ENCODE measurements around the gene MAGI1.

Gene MAGI1

DNA sequence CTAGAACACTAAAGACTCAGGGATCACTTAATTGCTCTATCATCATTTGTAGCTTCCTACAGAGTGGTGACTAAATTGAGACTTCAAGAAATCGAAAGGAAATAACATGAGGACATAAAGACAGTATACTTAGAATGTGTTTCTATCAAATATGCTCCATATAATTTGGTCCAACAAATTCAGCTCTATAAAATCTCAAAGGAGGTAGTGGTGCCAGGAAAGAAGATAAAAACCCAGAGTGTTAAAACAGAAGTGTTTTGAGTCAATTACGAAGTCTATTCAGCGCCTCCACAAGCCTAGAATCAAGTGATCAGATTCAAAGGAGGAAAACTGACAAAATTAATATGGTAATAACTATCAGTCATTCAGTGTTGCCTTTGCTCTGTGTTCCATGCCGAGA lies 22.9 kb downstream of the MAGI1 start:
- DNase-seq (ENCODE audit: low read depth in 1 of 2, low spot score in 1 of 2), result no peak

DNA sequence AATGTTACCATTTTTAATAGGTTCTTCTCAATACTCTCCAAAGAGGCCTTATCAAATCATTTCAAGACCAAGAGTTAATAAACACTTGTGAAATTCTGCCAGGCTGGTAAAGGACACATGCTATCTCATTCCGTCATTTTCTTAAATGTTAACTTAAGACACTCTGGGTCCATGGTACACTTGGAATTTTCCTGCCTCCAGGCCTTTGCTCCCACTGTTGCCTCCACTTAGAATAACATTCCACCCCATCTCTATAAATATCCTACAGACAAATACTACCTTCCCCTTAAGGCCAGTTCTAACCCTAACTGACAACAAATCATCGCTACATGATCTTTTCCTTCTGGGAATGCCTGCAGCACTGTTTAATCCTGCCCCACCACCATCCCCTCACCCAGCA lies 24.1 kb downstream of the MAGI1 start:
- DNase-seq (ENCODE audit: low read depth in 1 of 2, low spot score in 1 of 2), result no peak

DNA sequence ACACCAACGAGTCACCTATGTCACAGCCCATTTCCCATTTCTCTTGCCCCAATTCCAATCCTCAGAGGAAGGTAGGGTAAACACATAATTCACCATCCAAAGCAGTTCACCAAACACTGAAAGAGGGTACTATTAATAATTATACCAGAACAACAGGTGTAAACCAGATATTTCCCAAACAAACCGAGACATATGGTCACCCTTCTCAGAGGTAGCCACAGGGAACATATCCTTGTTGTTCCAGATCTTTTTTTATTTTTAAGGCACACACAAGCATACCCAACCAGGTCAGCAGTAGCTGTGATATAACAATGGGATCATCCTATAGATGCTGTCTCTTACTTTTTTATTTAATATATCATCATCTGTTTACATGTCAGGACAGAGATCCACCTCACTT lies 24.7 kb downstream of the MAGI1 start:
- no peak for DNase-seq (ENCODE audit: low read depth in 1 of 2, low spot score in 1 of 2)

GRCh38 chr3:66012711-66013110 lies 26.0 kb downstream of the MAGI1 start:
- no peak for DNase-seq (ENCODE audit: low read depth in 1 of 2, low spot score in 1 of 2)

DNA sequence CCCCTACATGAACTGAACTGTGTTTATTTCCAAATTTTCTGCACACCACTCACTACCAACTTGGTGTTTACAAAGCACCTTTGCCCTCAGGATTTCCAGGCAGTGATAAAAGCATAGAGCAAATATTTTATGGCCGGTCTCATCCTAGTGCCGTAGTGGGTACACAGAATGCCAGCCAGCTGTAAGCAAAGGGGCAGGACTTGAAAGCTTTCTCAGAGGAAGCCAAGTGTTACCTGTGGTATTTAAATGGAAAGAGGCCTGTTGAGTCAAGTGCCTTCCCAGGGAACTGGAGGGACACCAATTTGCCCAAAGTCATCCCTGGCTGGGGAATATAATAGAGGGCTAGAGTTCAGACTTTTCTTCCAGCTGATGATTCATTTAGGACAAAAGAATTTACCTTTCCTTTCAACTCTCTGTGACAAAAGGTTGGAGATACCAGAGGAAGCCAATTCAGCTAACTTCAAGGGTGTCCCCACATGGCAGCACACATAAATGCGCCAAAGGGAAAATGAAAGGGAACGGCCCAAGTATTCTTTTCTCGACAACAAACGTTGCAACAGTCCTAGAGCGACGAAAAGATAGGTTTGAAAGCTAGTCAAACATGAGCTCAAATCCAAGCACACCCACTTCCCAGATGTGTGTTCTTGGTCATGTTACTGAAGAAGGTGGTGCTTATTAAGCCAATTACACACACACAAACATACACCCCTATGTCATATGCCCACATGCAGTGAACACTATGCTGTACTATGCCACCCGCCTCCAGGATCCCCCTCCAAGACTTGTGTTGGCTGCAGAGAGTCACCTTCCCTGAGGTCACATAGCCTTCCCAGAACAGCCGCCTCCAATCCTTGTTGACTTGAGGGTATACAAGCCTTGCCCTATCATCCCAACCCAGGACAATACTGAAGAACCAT lies 27.7 kb downstream of the MAGI1 start:
- no peak for DNase-seq (ENCODE audit: low read depth in 1 of 2, low spot score in 1 of 2)

DNA sequence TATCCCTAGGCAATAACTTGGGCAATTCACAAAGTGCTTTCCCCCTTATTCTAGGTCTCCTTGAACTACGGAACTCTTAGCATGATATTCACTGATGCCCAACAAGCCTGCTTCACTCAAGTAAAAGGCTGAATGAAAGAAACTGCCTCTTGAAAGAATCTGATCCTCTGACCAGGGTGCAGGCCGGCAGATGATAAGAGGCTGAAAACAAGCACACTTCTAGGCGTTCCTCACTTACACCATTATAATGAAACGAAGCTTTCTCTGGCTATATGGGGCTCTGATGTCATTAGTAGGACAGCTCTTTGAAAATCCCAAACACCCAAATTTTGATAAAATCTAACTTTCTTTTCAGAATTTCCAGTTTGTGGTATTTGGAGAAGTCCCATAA lies 28.4 kb downstream of the MAGI1 start:
- DNase-seq (ENCODE audit: low read depth in 1 of 2, low spot score in 1 of 2), result no peak

DNA sequence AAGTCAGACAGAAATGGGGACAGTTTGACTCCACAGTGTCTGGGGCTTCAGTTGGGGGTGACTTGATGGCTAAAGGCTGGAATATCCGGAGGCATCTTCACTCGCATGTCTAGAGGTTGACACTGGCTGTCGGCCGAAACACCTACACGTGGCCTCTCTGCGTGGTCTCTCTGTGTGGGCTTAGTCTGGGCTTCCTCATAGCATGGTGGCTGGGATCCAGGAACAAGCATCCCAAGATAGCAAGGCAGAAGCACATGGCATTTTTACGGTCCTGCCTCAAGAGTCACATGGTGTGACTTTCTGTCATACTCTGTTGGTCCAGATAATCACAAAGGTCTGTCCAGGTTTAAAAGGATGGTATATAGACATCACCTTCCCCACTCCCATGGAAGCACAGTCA lies 34.5 kb downstream of the MAGI1 start:
- DNase-seq (ENCODE audit: low read depth in 1 of 2, low spot score in 1 of 2), result no peak

- no peak for DNase-seq (ENCODE audit: low read depth in 1 of 2, low spot score in 1 of 2)
Observed at GRCh38 chr3:66001626-66002025, 37.1 kb downstream of the MAGI1 start.

DNA sequence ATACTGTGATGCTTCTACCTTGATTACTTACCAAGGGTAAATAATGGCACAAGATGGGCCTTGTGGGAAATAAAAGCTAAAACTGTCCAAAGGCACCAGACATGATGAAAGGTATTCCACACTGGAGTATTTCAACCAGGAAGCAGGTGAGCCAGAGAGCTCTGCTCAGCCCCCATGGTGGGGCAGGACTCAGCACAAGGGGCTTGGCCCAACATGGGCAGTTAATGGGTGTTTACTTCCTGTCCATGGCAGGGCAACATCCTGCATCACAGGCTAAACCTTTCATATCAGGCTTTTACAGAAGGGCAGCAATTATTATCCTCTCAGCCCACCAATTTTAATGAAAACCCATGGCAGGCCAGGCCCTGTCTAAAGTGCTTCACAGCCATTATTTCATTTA lies 38.2 kb downstream of the MAGI1 start:
- no peak for DNase-seq (ENCODE audit: low read depth in 1 of 2, low spot score in 1 of 2)

- no peak for DNase-seq (ENCODE audit: low read depth in 1 of 2, low spot score in 1 of 2)
Observed at GRCh38 chr3:65999606-66000005, 39.1 kb downstream of the MAGI1 start.

- DNase-seq (ENCODE audit: low read depth in 1 of 2, low spot score in 1 of 2), result no peak
Observed at GRCh38 chr3:65996589-65996988, 42.1 kb downstream of the MAGI1 start.

DNA sequence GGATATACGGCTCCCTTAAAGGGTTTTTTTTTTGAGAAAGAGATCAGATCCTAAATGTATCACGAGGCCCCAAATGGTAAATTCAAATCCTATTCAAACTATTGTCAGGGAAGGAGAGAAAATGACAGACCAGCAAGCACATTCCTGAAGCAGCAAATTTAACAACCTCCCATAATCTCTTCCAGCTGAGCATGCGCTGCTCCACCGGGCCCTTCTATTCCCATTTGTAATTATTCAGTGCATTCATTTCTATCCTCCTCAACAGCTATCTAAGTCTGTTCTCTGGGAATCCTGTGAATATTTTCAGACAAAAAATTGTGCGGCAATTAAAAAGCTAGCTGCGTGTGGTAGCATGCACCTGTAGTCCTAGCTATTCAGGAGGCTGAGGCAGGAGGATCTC lies 43.2 kb downstream of the MAGI1 start:
- no peak for DNase-seq (ENCODE audit: low read depth in 1 of 2, low spot score in 1 of 2)

- DNase-seq (ENCODE audit: low read depth in 1 of 2, low spot score in 1 of 2), result no peak
Observed at GRCh38 chr3:65995030-65995429, 43.7 kb downstream of the MAGI1 start.

DNA sequence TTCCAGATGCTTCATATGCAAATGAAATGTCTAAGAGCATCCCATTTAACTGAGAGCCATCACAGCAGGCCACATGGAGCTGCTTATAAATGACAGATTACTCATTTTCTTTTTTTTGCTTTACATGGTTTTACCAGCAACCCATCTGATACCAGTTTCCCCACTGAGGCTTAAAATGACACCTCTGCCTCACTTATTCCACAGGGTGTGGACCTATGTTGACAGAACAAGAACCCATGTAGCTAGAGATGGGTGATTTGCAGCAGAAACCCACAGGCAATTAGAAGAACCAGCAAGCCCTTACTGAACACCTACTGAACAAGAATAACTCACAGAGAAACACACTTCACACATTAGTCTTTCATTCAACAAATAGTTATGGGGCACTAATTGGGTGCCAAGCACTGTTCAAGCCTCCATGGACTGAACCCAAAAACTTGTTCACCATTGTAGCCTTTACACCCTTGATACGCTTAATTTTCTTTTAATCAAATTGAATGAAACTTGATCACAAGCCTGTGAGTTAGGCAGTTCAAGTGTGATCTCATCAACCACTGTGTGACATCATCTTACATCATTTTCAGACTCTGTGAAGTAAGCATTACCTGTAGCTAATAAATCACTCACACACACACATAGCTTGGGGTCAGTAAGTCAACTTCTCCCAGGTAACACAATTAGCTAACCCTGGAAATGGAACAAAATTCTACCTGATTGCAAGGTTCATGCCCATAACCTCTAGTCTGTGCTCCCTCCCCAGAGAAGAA lies 45.4 kb downstream of the MAGI1 start:
- no peak for DNase-seq (ENCODE audit: low read depth in 1 of 2, low spot score in 1 of 2)

- DNase-seq (ENCODE audit: low read depth in 1 of 2, low spot score in 1 of 2), result no peak
Observed at GRCh38 chr3:65992106-65992505, 46.6 kb downstream of the MAGI1 start.

DNA sequence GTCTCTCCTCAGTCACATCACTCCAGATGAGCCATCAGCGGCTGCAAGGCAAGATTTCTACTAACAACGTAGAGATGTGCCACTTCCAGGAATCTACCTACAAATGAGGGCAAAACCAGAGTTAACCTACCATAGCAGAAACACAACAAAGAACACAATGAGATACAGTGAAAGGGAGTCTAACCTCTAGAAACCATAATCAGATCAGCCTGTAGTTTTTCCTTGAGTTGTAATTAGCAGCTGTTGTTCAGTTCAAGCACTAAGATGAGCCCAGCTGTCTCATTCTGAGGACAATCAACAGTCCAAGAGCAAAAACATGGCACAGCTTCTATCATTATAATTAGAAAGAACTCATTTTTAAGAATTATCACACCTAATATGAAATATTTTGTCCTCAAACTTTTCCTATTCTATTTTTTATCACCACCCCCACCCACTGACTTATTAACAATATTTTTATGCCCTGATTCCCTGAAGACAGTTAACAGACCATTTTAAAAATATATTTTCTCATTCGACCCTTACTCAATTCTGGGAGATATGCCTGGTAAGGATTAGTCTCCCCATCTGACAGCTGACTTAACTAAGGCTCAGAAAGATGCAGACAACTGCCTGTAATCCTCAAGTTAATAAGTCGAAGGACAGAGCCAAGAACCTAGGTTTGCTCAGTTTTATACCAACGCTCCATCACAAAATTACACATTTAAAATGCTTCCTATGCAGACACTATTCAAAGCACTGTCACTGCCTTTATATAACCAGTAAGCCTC lies 50.1 kb downstream of the MAGI1 start:
- DNase-seq (ENCODE audit: low read depth in 1 of 2, low spot score in 1 of 2), result no peak

GRCh38 chr3:65986285-65986684 lies 52.4 kb downstream of the MAGI1 start:
- DNase-seq (ENCODE audit: low read depth in 1 of 2, low spot score in 1 of 2), result no peak

DNA sequence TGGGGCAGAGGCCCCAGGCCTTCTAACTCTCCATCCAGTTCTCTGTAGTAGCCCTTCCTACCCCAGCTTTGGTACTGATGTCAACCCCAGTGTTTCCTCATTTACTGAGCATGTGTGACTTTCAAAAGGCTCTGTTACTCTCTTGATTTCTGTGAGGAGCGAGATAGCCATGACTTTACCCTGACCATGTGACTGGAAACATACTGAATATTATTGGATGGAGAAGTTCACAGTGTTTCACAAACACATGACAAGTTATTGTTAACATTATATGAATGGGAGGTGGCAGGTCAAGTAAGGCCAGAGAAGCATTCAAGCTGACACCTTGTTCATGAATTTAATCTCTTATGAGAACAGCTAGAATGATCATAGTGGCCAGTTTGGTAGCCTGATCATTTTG lies 53.7 kb downstream of the MAGI1 start:
- no peak for DNase-seq (ENCODE audit: low read depth in 1 of 2, low spot score in 1 of 2)

GRCh38 chr3:65983100-65983499 lies 55.6 kb downstream of the MAGI1 start:
- DNase-seq (ENCODE audit: low read depth in 1 of 2, low spot score in 1 of 2), result no peak

GRCh38 chr3:65979731-65980130 lies 59.0 kb downstream of the MAGI1 start:
- DNase-seq (ENCODE audit: low read depth in 1 of 2, low spot score in 1 of 2), result no peak

DNA sequence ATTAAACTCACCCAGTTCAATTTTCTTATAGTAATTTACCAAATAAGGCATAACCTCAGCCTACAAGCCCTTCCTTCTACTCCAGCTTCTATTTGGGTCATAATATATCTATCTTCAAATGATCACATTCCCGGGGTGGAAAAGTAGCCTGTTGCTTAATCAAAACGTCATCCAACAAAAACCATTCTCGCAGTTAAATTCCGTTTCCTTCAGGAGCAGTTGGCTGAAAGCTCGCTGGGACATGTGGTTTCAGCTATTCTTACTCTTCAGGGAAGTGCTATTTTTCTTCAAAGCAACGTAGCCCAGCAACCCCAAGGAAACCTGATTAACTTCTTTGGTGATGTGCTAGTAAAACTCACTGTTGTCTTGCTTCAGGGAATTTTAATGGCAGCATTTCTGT lies 59.6 kb downstream of the MAGI1 start:
- DNase-seq (ENCODE audit: low read depth in 1 of 2, low spot score in 1 of 2), result no peak

DNA sequence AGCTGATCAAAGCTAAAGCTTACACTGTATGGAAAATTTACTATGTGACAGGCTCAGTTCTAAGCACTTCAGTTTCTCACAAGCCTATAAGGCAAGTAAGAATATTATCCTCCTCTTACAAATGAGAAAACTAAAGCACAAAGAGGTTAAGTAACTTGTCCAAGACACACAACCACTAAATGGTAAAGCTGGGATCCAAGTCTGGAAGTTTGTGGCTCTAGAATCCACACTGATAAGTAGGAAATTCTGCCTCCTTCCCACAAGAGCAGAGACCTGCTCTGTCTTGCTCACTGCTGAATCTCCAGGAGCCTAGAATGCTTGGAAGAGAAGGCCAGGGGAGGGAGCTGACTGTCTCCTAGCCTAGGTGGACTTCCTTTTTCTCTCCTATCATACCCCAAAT lies 60.6 kb downstream of the MAGI1 start:
- DNase-seq (ENCODE audit: low read depth in 1 of 2, low spot score in 1 of 2), result no peak
